ENCODE results near the gene SLC25A21.
"Not testable (repeated sequence)": the region's sequence is repeated elsewhere in the genome, so short reads cannot be mapped to it uniquely, and the experiment has no call there.

SLC25A21 gene

DNA sequence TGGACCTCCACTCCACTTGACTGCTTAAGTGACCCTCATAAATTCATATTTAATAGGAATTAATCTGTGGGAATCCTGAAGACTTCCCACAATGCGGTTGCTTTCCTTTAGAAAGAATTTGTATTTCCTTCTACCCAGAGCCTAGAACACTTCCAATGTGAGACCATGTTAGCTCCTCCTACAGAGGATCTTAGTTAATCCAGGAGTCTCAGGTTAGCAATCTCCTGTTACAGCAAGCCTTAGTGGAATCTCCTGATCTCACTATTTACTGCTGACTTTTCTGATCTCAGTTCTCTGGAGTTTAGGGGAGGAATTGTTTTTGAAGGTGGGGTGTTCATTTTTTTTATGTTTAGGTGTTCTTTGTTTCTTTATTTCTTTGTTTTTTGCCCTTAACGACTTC lies 186.0 kb downstream of the SLC25A21 start:
- no peak for ATAC-seq
- no peak for DNase-seq

DNA sequence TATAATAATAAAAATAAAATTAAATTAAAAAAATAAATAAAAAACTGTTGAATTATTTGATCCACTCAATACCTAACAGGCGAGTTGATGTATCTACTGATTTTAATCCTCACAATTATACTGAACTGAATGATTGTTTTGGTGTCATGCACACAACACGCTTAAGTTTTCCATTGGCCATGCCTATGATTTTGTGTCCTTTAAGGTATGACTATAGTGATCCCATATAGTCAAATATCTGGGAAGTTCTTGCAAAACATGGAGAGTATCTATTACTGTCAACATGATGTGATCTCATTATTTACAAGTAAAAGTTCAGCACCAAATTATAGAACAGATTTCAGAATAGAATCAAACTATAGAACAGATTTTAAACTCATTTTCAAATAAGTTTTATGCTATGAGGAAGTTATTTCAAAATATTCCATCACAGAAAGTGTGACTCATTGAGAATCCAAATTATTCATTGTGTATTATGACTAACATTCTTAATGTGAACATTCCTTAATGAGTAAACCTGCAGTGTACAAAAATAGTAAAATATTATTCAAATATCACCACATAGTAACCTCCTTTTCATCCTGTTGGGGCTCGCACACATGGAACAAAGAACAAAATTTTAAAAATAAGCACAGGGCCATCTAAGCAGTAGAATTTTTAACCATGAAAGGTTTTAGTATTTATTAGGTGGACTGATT lies 190.4 kb downstream of the SLC25A21 start:
- ATAC-seq (no peak), DNase-seq (no peak)

DNA sequence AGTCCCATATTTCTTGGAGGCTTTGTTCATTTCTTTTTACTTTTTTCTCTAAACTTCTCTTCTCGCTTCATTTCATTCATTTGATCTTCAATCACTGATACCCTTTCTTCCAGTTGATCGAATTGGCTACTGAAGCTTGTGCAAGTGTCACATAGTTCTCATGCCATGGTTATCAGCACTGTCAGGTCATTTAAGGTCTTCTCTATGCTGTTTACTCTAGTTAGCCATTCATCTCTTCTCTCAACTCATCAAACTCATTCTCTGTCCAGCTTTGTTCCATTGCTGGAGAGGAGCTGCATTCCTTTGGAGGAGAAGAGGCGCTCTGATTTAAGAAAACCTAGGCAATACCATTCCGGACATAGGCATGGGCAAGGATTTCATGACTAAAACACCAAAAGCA lies 192.0 kb downstream of the SLC25A21 start:
- not testable (repeated sequence) for ATAC-seq, DNase-seq

GRCh38 chr14:36979863-36980262 lies 192.5 kb downstream of the SLC25A21 start:
- ATAC-seq, result no peak
- no peak for DNase-seq

- DNase-seq (no peak), ATAC-seq (no peak)
Observed at GRCh38 chr14:36976571-36977023, 195.8 kb downstream of the SLC25A21 start.

GRCh38 chr14:36975834-36976233 lies 196.6 kb downstream of the SLC25A21 start:
- ATAC-seq (no peak), DNase-seq (no peak)

GRCh38 chr14:36974985-36975384 lies 197.4 kb downstream of the SLC25A21 start:
- DNase-seq (no peak), ATAC-seq (no peak)

- no peak for ATAC-seq
- DNase-seq, result no peak
Observed at GRCh38 chr14:36973806-36974442, 198.5 kb downstream of the SLC25A21 start.

DNA sequence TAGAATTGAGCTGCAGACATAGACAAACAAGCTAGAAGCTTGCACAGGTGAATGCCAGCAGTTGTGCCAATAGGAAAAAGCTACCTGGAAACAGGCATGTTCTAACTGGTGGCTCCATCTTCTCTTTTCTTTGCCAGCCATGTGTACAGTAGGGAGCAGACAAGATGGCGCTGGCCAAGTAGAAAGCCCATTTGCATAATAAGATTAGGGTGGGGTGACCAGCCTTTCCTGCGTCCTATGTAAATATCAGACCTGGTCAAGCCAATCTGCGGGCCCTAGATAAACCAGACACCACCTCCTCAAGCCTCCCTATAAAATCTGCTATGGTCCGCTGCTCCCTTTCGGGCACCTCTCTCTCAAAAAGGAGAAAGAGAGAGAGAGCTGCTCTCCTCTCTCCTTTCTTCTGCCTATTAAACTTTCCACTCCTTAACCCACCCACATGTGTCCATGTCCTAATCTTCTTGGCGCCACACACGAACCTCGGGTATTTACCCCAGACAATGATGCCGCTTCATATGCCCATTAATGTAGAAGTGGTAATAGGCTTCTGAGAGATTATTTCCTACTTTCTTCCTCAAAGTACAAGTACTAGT lies 201.0 kb downstream of the SLC25A21 start:
- ATAC-seq (no peak), DNase-seq (no peak)

DNA sequence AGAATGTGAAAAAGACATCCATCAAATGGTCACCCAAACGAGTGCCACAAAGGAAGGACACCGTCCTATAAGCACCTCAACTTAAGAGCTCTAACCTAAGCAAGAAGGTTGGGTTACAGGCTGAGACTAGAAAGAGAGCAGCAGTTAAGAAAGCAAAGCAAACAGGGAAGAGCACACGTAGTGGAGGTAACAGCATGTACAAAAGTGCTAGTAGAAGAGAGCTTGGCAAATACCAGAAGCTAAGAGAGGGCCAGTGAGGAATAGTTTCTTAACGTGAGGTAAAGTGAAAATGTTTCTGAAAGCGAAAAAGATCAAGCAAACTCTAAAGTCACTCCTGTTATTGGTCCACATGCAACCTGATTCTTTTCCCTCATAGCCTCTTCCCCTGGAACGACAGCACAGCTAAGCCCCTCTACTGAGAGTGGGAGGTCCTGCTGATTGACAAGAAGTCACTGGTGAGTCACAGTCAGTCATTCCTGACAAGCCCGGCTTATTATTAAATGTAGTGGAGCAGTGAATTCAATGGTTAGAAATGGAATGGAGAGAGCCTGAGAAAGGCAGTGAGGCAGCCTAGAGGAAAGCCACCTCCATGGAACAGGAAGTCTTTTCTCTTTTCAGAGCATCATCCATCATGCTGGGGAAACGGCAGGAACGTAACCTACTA lies 204.4 kb downstream of the SLC25A21 start:
- no peak for DNase-seq
- no peak for ATAC-seq

GRCh38 chr14:36955967-36956366 lies 216.4 kb downstream of the SLC25A21 start:
- ATAC-seq (no peak), DNase-seq (no peak)

DNA sequence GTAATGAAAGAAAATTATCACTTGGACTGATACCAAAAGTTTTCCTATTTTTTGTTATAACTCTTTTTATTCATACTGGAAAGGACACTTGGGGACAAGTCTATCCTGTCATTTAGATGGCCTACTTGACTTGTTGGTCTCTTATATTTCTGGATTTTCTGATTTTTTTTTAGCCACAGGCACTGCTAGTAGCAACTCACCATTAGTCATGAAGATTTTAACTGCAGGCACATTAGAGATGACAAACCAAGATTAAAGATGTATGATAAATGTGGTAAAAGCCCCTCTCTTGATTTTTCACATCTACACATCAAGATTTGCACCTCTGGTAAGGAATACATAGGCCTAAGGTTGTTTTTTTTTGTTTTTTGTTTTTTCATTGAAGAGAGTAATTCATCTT lies 217.0 kb downstream of the SLC25A21 start:
- ATAC-seq, result no peak
- no peak for DNase-seq

GRCh38 chr14:36952689-36953088 lies 219.7 kb downstream of the SLC25A21 start:
- DNase-seq (no peak), ATAC-seq (no peak)

GRCh38 chr14:36951380-36951911 lies 221.0 kb downstream of the SLC25A21 start:
- DNase-seq (no peak), ATAC-seq (no peak)

DNA sequence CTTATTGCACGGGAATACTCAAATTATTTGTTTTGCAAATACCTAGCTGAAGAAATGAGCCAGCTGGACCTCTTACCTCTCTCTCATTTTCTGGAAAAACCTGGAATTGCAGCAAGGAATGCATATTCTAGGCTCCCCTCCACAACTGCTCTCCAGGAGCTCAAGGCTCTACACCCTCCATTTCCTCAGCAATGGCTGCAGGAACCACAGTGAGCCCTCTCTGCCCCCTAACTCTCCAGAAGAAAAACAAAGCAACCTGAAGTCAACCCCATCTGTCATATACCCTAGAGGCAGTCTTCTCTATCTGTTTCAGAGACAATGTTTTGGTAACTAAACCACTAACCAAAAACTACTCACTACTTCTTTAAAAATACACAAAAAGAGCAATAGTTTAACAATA lies 221.6 kb downstream of the SLC25A21 start:
- DNase-seq, result no peak
- ATAC-seq, result no peak

DNA sequence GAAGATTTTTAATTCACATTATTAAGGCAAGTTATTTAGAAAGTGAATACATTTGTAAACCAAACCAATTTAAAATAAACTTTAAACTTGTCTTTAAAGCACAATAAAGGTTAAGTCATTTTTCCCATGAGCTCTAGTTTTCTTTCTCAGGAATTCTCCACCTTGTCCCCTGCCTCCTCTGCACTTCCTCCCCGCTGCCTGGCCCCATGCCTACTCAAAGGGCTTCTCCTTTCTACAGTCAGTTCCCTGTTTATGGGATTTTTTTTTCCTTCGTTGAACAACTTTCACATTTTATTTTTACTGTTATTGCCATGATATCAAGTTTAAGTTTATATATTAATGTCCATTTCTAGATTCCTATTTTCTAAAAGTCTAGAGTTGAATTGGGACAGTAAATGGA lies 223.0 kb downstream of the SLC25A21 start:
- no peak for ATAC-seq

DNA sequence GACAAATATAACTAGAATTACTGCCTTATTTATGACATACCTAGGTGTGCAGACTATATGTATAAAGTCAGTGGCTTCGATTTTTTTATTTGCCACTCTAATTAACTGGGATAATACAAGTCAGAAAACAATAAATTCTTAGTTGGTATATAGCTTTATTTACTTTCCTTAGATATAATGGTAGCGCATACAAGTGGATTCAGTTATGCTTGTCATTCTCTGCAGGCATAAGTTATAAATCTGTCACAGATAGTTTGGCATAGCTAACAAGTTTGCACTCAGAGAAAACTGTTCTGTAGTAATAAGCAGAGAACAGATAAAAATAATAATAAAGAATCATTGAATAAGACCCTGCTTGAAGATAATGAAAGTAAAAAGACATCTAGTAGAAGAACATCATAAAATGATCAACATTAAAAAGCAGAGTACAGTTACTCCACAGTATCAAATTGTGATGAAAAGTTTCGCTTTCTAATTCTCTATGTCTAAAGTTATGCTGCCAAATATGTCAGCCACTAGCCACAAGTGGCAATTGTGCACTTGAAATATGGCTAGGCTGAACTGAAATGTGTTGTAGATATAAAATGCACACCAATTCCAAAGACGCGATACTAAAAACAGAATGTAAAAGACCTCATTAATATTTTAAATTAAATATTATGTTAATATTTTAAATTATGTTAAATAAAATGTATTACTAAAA lies 224.1 kb downstream of the SLC25A21 start:
- no peak for DNase-seq
- no peak for ATAC-seq

More for the DNA sequence above, 223.0 kb downstream of the SLC25A21 start:
- no peak for DNase-seq

- DNase-seq (no peak), ATAC-seq (no peak)
Observed at GRCh38 chr14:36947362-36947761, 225.0 kb downstream of the SLC25A21 start.

- no peak for DNase-seq
- no peak for ATAC-seq
Observed at GRCh38 chr14:36946872-36947271, 225.5 kb downstream of the SLC25A21 start.

GRCh38 chr14:36944307-36945010 lies 227.9 kb downstream of the SLC25A21 start:
- ATAC-seq (no peak), DNase-seq (no peak)

DNA sequence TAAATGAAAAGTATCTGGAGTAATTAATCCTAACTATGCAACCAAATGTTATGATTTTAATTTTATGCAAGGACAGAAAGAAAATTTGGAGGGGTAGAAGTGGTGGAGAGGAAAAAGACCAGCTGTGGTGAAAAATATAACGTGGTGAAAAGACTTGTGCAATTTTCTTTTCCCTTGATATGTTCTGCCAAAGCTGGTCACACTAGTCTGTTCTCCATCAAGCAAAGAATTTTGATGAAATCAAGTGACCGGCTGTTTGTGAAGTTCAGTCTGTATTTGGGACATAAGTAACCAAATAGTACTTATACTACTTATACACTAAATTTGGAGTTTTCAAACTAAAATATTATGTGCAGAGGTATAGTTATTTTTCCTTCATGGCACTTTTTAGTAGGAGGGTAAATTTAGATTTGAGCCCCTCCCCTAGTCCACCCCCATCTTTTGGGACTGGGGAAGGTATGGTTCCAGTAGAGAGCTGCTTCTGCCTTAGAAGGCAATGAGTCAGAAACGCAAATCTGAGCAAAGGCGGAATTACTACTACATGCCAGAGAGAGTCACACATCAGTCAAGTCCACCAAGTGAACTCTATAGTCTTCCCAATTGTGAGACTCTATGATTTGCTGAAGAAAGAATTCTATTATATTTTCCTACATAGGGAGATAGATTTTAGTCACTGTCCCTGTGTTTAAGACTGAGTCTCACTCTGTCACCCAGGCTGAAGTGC lies 229.7 kb downstream of the SLC25A21 start:
- no peak for DNase-seq
- ATAC-seq, result no peak

Data from stimulated activated naive CD8-positive, alpha-beta T cell treated with anti-CD3 and anti-CD28 coated beads, Interleukin-15, Interleukin-2, amounts not matched to agents 100 U/mL and 50 U/mL, for 24 hours (primary cell).